Measurements from ENCODE around the gene SUSD1. TPM values are rescaled to one million over a fixed set of nuclear protein-coding genes. Genes with fewer than 3 reads are reported as not detected.
A peak's percentile ranks its signal among the peaks of the same experiment; 100 is the strongest.
"Not testable (repeated sequence)": the region's sequence is repeated elsewhere in the genome, so short reads cannot be mapped to it uniquely, and the experiment has no call there.

Gene SUSD1
- total and polyA plus RNA-seq, 7 donors, result 0.42 to 3.4 (median 1.7) TPM

- intact Hi-C loops (cut with DNase I), result loop anchor here in 1 of 2 donors (5.0 kb wide), 1 partner anchor 250 kb away; no protein-coding TSS in a partner anchor
- no peak overlapping the region for H3K4me3 ChIP-seq
- no peaks in the 10 kb centered on the region for H3K27me3 ChIP-seq (ENCODE audit: insufficient read depth in 3 of 3, low read length in 2 of 3)
- no peaks in the 10 kb centered on the region for H3K36me3 ChIP-seq (ENCODE audit: insufficient read depth in 1 of 2, low read depth in 1 of 2)
- TF ChIP-seq CTCF (IDR thresholded peaks at IDR 0.05), result no peak
- DNase-seq (no peak), ATAC-seq (no peak)
- H3K4me1 ChIP-seq, result peaks cover 21% of the 10 kb centered on the region
- H3K27ac ChIP-seq, result no peak overlapping the region
- WGBS, 3 donors, result 88 to 91% (median 90%) methylated on average over 7 of the region's 7 CpGs
- H3K9me3 ChIP-seq, result no peaks in the 10 kb centered on the region
Measured at GRCh38 chr9:112076814-112077213, 98.3 kb downstream of the SUSD1 start.

GRCh38 chr9:112075009-112075378, 100.1 kb downstream of the SUSD1 start:
- Histone ChIP-seq H3K27me3 (ENCODE audit: insufficient read depth in 3 of 3, low read length in 2 of 3) (no peaks in the 10 kb centered on the region), H3K4me1 (peaks cover 21% of the 10 kb centered on the region), H3K4me3 (peak overlapping the region; percentile 7), H3K9me3 (no peaks in the 10 kb centered on the region), H3K27ac (peak overlapping the region; percentile 61), H3K36me3 (ENCODE audit: insufficient read depth in 1 of 2, low read depth in 1 of 2) (no peaks in the 10 kb centered on the region)
- WGBS, 3 donors, result 6 to 22% (median 12%) methylated on average over 2 of the region's 2 CpGs
- peak in 1 of 4 donors; percentile 4 for ATAC-seq
- intact Hi-C loops (cut with DNase I), result loop anchor here (1.0 to 5.0 kb wide), 3 partner anchors 248 to 315 kb away; no protein-coding TSS in a partner anchor
- no peak for TF ChIP-seq CTCF (IDR thresholded peaks at IDR 0.05)
- no peak for DNase-seq

- Histone ChIP-seq H3K4me3 (peak overlapping the region; percentile 7), H3K27me3 (ENCODE audit: insufficient read depth in 3 of 3, low read length in 2 of 3) (no peaks in the 10 kb centered on the region), H3K9me3 (no peaks in the 10 kb centered on the region), H3K4me1 (peaks cover 21% of the 10 kb centered on the region), H3K36me3 (ENCODE audit: insufficient read depth in 1 of 2, low read depth in 1 of 2) (no peaks in the 10 kb centered on the region), H3K27ac (peak overlapping the region; percentile 61)
- TF ChIP-seq CTCF (IDR thresholded peaks at IDR 0.05), result peak; percentile 93
- WGBS, 3 donors, result 11 to 17% (median 16%) methylated on average over 11 of the region's 11 CpGs
- intact Hi-C loops (cut with DNase I), result loop anchor here (1.0 to 5.0 kb wide), 5 partner anchors 117 to 314 kb away; no protein-coding TSS in a partner anchor
- peak; percentile 55 to 60 for DNase-seq
- peak; percentile 90 to 94 (median 92) for ATAC-seq
Measured at GRCh38 chr9:112074250-112075008, 100.7 kb downstream of the SUSD1 start.

GRCh38 chr9:112073639-112074173, 101.4 kb downstream of the SUSD1 start:
- peak in 1 of 4 donors; percentile 1 for ATAC-seq
- DNase-seq; H3K9me3 ChIP-seq; H3K36me3 ChIP-seq (ENCODE audit: insufficient read depth in 1 of 2, low read depth in 1 of 2); H3K27me3 ChIP-seq (ENCODE audit: insufficient read depth in 3 of 3, low read length in 2 of 3): not testable (repeated sequence)
- intact Hi-C loops (cut with DNase I), result loop anchor here (1.0 to 5.0 kb wide), 3 partner anchors 116 to 313 kb away; no protein-coding TSS in a partner anchor
- WGBS, 3 donors, result 84 to 90% (median 84%) methylated on average over 10 of the region's 10 CpGs
- Histone ChIP-seq H3K4me3 (peak overlapping the region; percentile 7), H3K27ac (peak overlapping the region; percentile 61), H3K4me1 (peaks cover 21% of the 10 kb centered on the region)
